Stomach (tissue), 4 donors: Measurements from ENCODE around the gene ASIC2.

ENCODE experiments used
- CTCF ChIP-seq, 7 experiments: fragments of 450-650 bp in 4 of 7; fragments of 200-600 bp in 3 of 7; sonication (generic) in 3 of 7; IDR thresholded peaks; one replicate each; pipeline ENCODE4 v1.5.1; 2016 to 2019; ENCODE audit warnings: antibody characterized with exemption in 7 of 7, control low read depth in 2 of 7, mild to moderate bottlenecking in 1 of 7
- EP300 ChIP-seq: sonication (generic); formaldehyde crosslinking; IDR thresholded peaks from one replicate; pipeline ENCODE4 v1.6.1; 2017; ENCODE audit warnings: antibody characterized with exemption
- POLR2A ChIP-seq, 4 donors: fragments of 450-650 bp; IDR thresholded peaks; one replicate each; pipeline ENCODE4 v1.6.1; 2016; ENCODE audit warnings: antibody characterized with exemption in 4 of 4, control low read depth in 2 of 4, mild to moderate bottlenecking in 1 of 4, moderate library complexity in 1 of 4

DNA sequence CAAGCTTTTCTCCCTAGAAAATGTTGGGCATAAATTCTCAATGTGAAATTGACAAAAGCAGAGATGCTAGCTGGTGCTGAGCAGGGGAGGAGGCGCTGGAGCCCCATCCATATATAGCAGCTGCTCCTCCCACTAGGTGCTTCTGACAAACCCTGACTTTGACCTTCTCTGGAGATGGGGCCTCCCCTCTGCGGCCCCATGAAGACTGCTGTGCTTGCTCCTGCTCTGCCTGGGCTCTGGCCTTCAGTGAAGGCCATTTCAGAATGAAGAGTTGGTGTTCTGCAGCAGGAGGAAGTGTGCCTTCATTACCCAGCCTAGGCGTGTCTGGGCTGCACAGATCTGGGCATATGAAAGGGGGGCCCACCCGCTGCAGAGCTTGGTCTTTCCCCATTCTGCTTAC is 29.7 kb downstream of the ASIC2 start:
- TF ChIP-seq CTCF (IDR thresholded peaks at IDR 0.05) (no peak), EP300 (no peak), POLR2A (IDR thresholded peaks at IDR 0.05) (no peak)
